Measurements from ENCODE around the gene ELP2. TPM values are rescaled to one million over a fixed set of nuclear protein-coding genes. Genes with fewer than 3 reads are reported as not detected.

The ELP2 gene
- total RNA-seq, 1 experiment from 2014 or later, result 47.3 TPM

DNA sequence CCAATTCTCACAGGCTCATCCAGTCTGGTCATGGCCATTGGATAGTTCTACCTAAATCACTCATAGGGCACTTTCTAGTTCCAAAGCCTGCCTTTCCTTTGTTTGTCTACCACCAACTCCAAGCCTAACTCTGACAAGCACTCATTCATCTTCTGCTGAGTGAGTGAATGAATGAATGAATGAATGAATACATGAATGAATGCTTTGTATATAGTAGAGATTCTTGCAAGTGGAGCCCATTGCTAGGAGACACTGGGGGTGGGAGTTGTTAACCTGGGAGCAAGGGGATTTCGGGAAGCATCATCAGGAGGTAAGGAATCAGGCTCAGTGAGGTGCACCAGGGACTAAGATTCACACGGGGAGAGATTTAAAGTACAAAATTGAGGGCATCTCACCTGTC is 54.3 kb downstream of the ELP2 start:
- Histone ChIP-seq H3K36me3 (ENCODE audit: low read depth, low read length) (no peaks in the 10 kb centered on the region), H3K4me2 (ENCODE audit: low read length) (no peak overlapping the region), H3K4me3 (ENCODE audit: low read length) (no peak overlapping the region), H3K9me2 (replicated peaks; ENCODE audit: low read length) (no peaks in the 10 kb centered on the region), H3K79me2 (ENCODE audit: low read length) (peaks cover 15% of the 10 kb centered on the region), H3K27ac (ENCODE audit: low read length) (no peak overlapping the region), H3K9ac (ENCODE audit: low read length) (no peak overlapping the region), H4K20me1 (ENCODE audit: low read length) (no peaks in the 10 kb centered on the region), H3K9me3 (ENCODE audit: low read length) (no peaks in the 10 kb centered on the region), H3K4me1 (ENCODE audit: insufficient read depth, low read length) (peaks cover 7% of the 10 kb centered on the region), H2AFZ (ENCODE audit: low read length) (no peak overlapping the region), H3F3A (ENCODE audit: low read length, unreplicated experiment) (no peaks in the 10 kb centered on the region), H3K27me3 (ENCODE audit: low read length) (no peaks in the 10 kb centered on the region)
- CTCF ChIA-PET, result no interaction called here
- intact Hi-C loops (cut with micrococcal nuclease), result no loop called here
- no peak for ATAC-seq
- TF ChIP-seq EZH2 (IDR thresholded peaks at IDR 0.05; ENCODE audit: low read length, unreplicated experiment) (no peak), EZH2phosphoT487 (IDR thresholded peaks at IDR 0.05; ENCODE audit: borderline replicate concordance, low read length) (no peak)
- TF ChIP-seq, protein P1, sequence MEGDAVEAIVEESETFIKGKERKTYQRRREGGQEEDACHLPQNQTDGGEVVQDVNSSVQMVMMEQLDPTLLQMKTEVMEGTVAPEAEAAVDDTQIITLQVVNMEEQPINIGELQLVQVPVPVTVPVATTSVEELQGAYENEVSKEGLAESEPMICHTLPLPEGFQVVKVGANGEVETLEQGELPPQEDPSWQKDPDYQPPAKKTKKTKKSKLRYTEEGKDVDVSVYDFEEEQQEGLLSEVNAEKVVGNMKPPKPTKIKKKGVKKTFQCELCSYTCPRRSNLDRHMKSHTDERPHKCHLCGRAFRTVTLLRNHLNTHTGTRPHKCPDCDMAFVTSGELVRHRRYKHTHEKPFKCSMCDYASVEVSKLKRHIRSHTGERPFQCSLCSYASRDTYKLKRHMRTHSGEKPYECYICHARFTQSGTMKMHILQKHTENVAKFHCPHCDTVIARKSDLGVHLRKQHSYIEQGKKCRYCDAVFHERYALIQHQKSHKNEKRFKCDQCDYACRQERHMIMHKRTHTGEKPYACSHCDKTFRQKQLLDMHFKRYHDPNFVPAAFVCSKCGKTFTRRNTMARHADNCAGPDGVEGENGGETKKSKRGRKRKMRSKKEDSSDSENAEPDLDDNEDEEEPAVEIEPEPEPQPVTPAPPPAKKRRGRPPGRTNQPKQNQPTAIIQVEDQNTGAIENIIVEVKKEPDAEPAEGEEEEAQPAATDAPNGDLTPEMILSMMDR (conservative IDR thresholded peaks at IDR 0.05; ENCODE audit: low read depth, low read length), result no peak
- DNase-seq, result no peak
- POLR2A ChIA-PET (ENCODE audit: unreplicated experiment), result no interaction called here
- BruUV-seq (replicated peaks), result no TSS peak

DNA sequence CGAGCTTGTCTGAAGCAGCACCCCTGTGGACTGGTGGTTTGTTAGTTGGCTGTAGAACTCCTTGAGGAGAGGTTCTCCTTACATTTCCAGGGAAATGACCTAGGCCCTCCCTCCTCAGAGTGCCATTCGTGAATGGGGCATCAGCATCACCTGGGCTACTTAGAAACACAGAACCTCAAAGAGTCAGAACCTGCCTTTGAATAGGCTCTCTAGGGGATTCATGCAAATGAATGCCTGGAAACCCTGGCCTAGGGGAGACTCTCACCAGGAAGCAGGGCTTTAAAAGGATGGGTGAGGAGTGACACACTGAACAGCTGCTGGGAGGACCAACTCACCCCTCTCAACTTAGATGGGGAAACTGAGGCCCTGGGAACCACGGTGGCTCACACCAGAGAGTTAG is 55.5 kb downstream of the ELP2 start:
- Histone ChIP-seq H3F3A (ENCODE audit: low read length, unreplicated experiment) (no peaks in the 10 kb centered on the region), H2AFZ (ENCODE audit: low read length) (no peak overlapping the region), H3K4me3 (ENCODE audit: low read length) (no peak overlapping the region), H3K4me1 (ENCODE audit: insufficient read depth, low read length) (peaks cover 11% of the 10 kb centered on the region), H3K27ac (ENCODE audit: low read length) (no peak overlapping the region), H3K9me3 (ENCODE audit: low read length) (no peaks in the 10 kb centered on the region), H3K9me2 (replicated peaks; ENCODE audit: low read length) (no peaks in the 10 kb centered on the region), H3K4me2 (ENCODE audit: low read length) (no peak overlapping the region), H3K79me2 (ENCODE audit: low read length) (peaks cover 27% of the 10 kb centered on the region), H3K27me3 (ENCODE audit: low read length) (no peaks in the 10 kb centered on the region), H3K36me3 (ENCODE audit: low read depth, low read length) (no peaks in the 10 kb centered on the region), H4K20me1 (ENCODE audit: low read length) (no peaks in the 10 kb centered on the region), H3K9ac (ENCODE audit: low read length) (no peak overlapping the region)
- TF ChIP-seq EZH2phosphoT487 (IDR thresholded peaks at IDR 0.05; ENCODE audit: borderline replicate concordance, low read length), result no peak
- no peak for TF ChIP-seq EZH2 (IDR thresholded peaks at IDR 0.05; ENCODE audit: low read length, unreplicated experiment)
- TF ChIP-seq, protein P1 (conservative IDR thresholded peaks at IDR 0.05; ENCODE audit: low read depth, low read length), result no peak
- DNase-seq, result no peak
- intact Hi-C loops (cut with micrococcal nuclease), result no loop called here
- POLR2A ChIA-PET (ENCODE audit: unreplicated experiment), result no interaction called here
- CTCF ChIA-PET, result no interaction called here
- BruUV-seq (replicated peaks), result no TSS peak
- no peak for ATAC-seq

DNA sequence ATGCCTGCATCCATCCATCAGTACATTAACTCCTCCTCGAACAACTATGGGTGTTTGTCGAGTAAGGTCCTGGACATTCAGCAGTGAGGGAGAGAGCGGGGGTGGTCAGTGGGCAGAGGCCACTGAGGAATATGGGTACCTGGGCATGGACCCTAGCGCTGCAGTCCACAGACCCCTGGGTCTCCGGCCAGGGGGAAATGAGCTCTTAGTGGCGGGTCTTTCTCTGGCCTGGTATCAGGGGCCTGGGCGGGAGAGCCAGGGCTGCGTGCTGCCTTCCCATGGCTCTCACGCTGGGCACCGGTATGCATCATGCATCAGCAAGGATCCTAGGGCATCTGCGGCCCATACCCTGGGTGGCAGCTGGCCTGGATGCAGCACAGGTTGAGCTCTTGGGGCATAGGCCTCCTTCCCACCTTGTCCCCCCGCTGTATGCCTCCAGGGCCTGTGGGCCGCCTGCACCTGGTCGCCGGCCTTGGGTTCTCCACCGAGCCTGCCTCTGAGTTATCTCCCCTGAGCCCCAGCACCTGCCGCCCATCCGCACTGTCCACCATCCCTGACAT is 56.3 kb downstream of the ELP2 start:
- ATAC-seq, result no peak
- Histone ChIP-seq H3K27me3 (ENCODE audit: low read length) (no peaks in the 10 kb centered on the region), H3K4me1 (ENCODE audit: insufficient read depth, low read length) (peaks cover 11% of the 10 kb centered on the region), H3K27ac (ENCODE audit: low read length) (no peak overlapping the region), H3K79me2 (ENCODE audit: low read length) (peaks cover 28% of the 10 kb centered on the region), H3K9me3 (ENCODE audit: low read length) (no peaks in the 10 kb centered on the region), H3K4me2 (ENCODE audit: low read length) (no peak overlapping the region), H3K9me2 (replicated peaks; ENCODE audit: low read length) (no peaks in the 10 kb centered on the region), H2AFZ (ENCODE audit: low read length) (no peak overlapping the region), H3K36me3 (ENCODE audit: low read depth, low read length) (no peaks in the 10 kb centered on the region), H3F3A (ENCODE audit: low read length, unreplicated experiment) (no peaks in the 10 kb centered on the region), H3K9ac (ENCODE audit: low read length) (no peak overlapping the region), H4K20me1 (ENCODE audit: low read length) (no peaks in the 10 kb centered on the region), H3K4me3 (ENCODE audit: low read length) (no peak overlapping the region)
- ChIA-PET POLR2A (ENCODE audit: unreplicated experiment) (no interaction called here), CTCF (no interaction called here)
- intact Hi-C loops (cut with micrococcal nuclease), result no loop called here
- TF ChIP-seq EZH2 (IDR thresholded peaks at IDR 0.05; ENCODE audit: low read length, unreplicated experiment) (no peak), EZH2phosphoT487 (IDR thresholded peaks at IDR 0.05; ENCODE audit: borderline replicate concordance, low read length) (no peak)
- TF ChIP-seq, protein P1 (conservative IDR thresholded peaks at IDR 0.05; ENCODE audit: low read depth, low read length), result no peak
- BruUV-seq (replicated peaks), result no TSS peak
- no peak for DNase-seq
